NCI-H2029 treated with DMSO at 0.1 percent for 48 hours (cell line): ENCODE results near the gene TMEM141.
"Not testable (repeated sequence)": the region's sequence is repeated elsewhere in the genome, so short reads cannot be mapped to it uniquely, and the experiment has no call there.

ENCODE experiments used
- DNase-seq: peaks from one replicate; lab custom pipeline; 2025; lab: John Stamatoyannopoulos, UW

Gene TMEM141

GRCh38 chr9:136833381-136834048 lies 42.4 kb downstream of the TMEM141 start:
- DNase-seq: not testable (repeated sequence)

- no peak for DNase-seq
Measured at GRCh38 chr9:136835162-136835931, 44.2 kb downstream of the TMEM141 start.

- DNase-seq: no peak
Measured at GRCh38 chr9:136835932-136836904, 45.1 kb downstream of the TMEM141 start.

- no peak for DNase-seq
Measured at GRCh38 chr9:136837146-136837855, 46.2 kb downstream of the TMEM141 start.

- not testable (repeated sequence) for DNase-seq
Measured at GRCh38 chr9:136837856-136838277, 46.7 kb downstream of the TMEM141 start.

GRCh38 chr9:136838314-136839228 lies 47.4 kb downstream of the TMEM141 start:
- no peak for DNase-seq

GRCh38 chr9:136839229-136840139 lies 48.3 kb downstream of the TMEM141 start:
- DNase-seq: no peak

- DNase-seq: no peak
Measured at GRCh38 chr9:136840140-136840876, 49.2 kb downstream of the TMEM141 start.

- DNase-seq: peak; percentile 42
Measured at GRCh38 chr9:136840877-136841645, 49.9 kb downstream of the TMEM141 start.

GRCh38 chr9:136841646-136842379 lies 50.7 kb downstream of the TMEM141 start:
- peak; percentile 8 for DNase-seq

GRCh38 chr9:136842380-136842948 lies 51.3 kb downstream of the TMEM141 start, which contains the start of gene AJM1:
Gene AJM1 (plus strand): TSS chr9:136842478. CDS start chr9:136844415, 1,937 bp downstream.
- peak; percentile 6 for DNase-seq
